Measurements from ENCODE around the gene RAD9B. TPM values are rescaled to one million over a fixed set of nuclear protein-coding genes. Genes with fewer than 3 reads are reported as not detected.
"Not testable (repeated sequence)": the region's sequence is repeated elsewhere in the genome, so short reads cannot be mapped to it uniquely, and the experiment has no call there.

RAD9B gene
- total and polyA plus RNA-seq, 9 of the 15 experiments (the other 6 are each of a cell fraction or from before 2014, with no cell fraction given) = 0.05 to 0.83 (median 0.32) TPM

- peak; percentile 27; the same call in 1 of the 2 replicates for TF ChIP-seq SMARCE1 (IDR thresholded peaks at IDR 0.05)
- TF ChIP-seq ZNF589 (CRISPR knock-in tag; IDR thresholded peaks at IDR 0.05; ENCODE audit: low read depth) = 0 out of 2 replicates have a peak, but pooled peaks have one; percentile 28
- TF ChIP-seq, protein P1, sequence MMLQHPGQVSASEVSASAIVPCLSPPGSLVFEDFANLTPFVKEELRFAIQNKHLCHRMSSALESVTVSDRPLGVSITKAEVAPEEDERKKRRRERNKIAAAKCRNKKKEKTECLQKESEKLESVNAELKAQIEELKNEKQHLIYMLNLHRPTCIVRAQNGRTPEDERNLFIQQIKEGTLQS (IDR thresholded peaks at IDR 0.05) = peak; percentile 74
- TF ChIP-seq, protein P1 (CRISPR knock-in tag; conservative IDR thresholded peaks at IDR 0.05) = not testable (repeated sequence)
- peak; percentile 39; the same call in 1 of the 2 replicates for TF ChIP-seq ZNF766 (CRISPR knock-in tag; conservative IDR thresholded peaks at IDR 0.05)
- 0 out of 2 replicates have a peak, but pooled peaks have one; percentile 15 for TF ChIP-seq SOX6 (IDR thresholded peaks at IDR 0.05)
These were observed 19.0 kb downstream of the RAD9B start (continued) for GRCh38 chr12:110520876-110521712.

DNA sequence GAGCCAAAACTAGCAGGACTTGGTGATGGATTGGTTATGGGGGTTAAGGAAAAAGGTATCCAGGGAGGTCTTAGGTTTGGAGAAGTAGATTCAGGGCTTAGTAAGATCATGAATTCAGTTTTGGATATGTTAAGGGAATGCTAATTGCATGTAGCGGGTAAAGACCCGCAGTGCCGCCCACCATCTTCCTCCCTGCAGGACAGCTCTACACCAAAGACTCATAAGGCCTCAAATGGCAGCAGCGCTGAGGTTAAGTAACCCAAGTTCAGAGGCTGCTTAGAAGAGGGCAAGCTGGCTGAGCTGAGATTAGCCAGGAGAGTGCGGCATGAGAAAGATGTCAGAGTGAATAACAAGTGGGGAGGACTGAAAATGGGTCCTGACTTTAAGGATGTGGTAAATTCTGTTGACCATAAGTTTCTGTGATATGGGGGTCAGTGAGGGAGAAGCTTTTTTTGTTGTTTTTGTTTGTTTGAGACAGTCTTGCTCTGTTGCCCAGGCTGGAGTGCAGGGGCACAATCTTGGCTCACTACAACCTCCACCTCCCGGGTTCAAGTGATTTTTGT, 26.2 kb downstream of the RAD9B start:
- FAIRE-seq (no peak), DNase-seq (ENCODE audit: extremely low read depth in 1 of 4, low spot score in 3 of 4) (no peak), ATAC-seq (no peak; the same call in 2 of the 3 replicates)
- H3K27me3 ChIP-seq (ENCODE audit: control insufficient read depth in 2 of 2, insufficient read depth in 2 of 2, low read length in 2 of 2) = no peaks in the 10 kb centered on the region
- no peaks in the 10 kb centered on the region for H3K9me1 ChIP-seq (ENCODE audit: control insufficient read depth, insufficient read depth, low read length)
- intact Hi-C loops (cut with micrococcal nuclease) (no loop called here), in situ Hi-C loops (cut with MboI) (no loop called here)
- no peak overlapping the region for H3K4me3 ChIP-seq
- BruUV-seq (replicated peaks) = no TSS peak
- peaks cover 12% of the 10 kb centered on the region for H3K36me3 ChIP-seq (ENCODE audit: control insufficient read depth, insufficient read depth, low read length)
- H3K9ac ChIP-seq (ENCODE audit: insufficient read depth in 1 of 2, low read depth in 2 of 2, low read length in 2 of 2) = no peak overlapping the region
- H3K4me2 ChIP-seq (ENCODE audit: insufficient read depth, low read length) = no peak overlapping the region
- TF ChIP-seq ETV6 (IDR thresholded peaks at IDR 0.05; ENCODE audit: borderline replicate concordance in 1 of 2, low read depth in 2 of 2, low read length in 1 of 2) = no peak
- no peak for TF ChIP-seq ETV6 (CRISPR knock-in tag; IDR thresholded peaks at IDR 0.05; ENCODE audit: borderline replicate concordance)
- no peak for TF ChIP-seq TBL1XR1 (IDR thresholded peaks at IDR 0.05; ENCODE audit: low read length in 2 of 2)
- TF ChIP-seq PTBP1 (IDR thresholded peaks at IDR 0.05; ENCODE audit: low read depth, low read length) = no peak
- TF ChIP-seq SRSF7 (optimal IDR thresholded peaks at IDR 0.05; ENCODE audit: low read depth, low read length) = no peak
- no peak for TF ChIP-seq SMAD1 (IDR thresholded peaks at IDR 0.05; ENCODE audit: low read depth, low read length, partially characterized antibody)
- TF ChIP-seq TCFL5 (CRISPR knock-in tag; conservative IDR thresholded peaks at IDR 0.05) = no peak
- TF ChIP-seq HDAC6 (IDR thresholded peaks at IDR 0.05; ENCODE audit: low read depth, low read length) = no peak
- TF ChIP-seq LEF1 (IDR thresholded peaks at IDR 0.05) = no peak
- no peak for TF ChIP-seq FOXK2 (conservative IDR thresholded peaks at IDR 0.05 in 1 of 2, IDR thresholded peaks at IDR 0.05 in 1 of 2; ENCODE audit: low read depth in 2 of 2)
- WGBS (ENCODE audit: insufficient coverage, low coverage, missing lambda C conversion rate) = 80% methylated on average over 6 of the region's 6 CpGs
- H3K27ac ChIP-seq (ENCODE audit: extremely low read depth, low read depth, low read length) = no peak overlapping the region
- ChIA-PET CTCF (ENCODE audit: low intra/inter-chr PET ratio) (interaction anchor here (0.7 kb wide), 1 partner anchor 16 kb away, joined by 3 read pairs; no protein-coding TSS in a partner anchor), POLR2A (interaction anchor here (0.6 to 1.6 kb wide), 6 partner anchors 9 to 74 kb away, joined by 3 to 4 read pairs (median 3); no protein-coding TSS in a partner anchor)
- no peaks in the 10 kb centered on the region for H4K20me1 ChIP-seq (replicated peaks; ENCODE audit: control insufficient read depth, insufficient read depth, low read length)
- H3K4me1 ChIP-seq (replicated peaks in 1 of 2; ENCODE audit: control insufficient read depth in 2 of 2, insufficient read depth in 2 of 2, low read length in 2 of 2) = no peaks in the 10 kb centered on the region
- no peaks in the 10 kb centered on the region for H3K79me2 ChIP-seq (ENCODE audit: control insufficient read depth, insufficient read depth, low read length)
- H2AFZ ChIP-seq (ENCODE audit: low read depth, low read length) = no peak overlapping the region
- no peaks in the 10 kb centered on the region for H3K9me3 ChIP-seq (replicated peaks; ENCODE audit: control insufficient read depth, insufficient read depth, low read depth, low read length)

Data from K562 (cell line).